ENCODE data around the gene SCUBE1. TPM values are rescaled to one million over a fixed set of nuclear protein-coding genes. Genes with fewer than 3 reads are reported as not detected.

The SCUBE1 gene
- total and polyA plus RNA-seq, 2 experiments from 2014 or later: 0.81 to 3.2 TPM

DNA sequence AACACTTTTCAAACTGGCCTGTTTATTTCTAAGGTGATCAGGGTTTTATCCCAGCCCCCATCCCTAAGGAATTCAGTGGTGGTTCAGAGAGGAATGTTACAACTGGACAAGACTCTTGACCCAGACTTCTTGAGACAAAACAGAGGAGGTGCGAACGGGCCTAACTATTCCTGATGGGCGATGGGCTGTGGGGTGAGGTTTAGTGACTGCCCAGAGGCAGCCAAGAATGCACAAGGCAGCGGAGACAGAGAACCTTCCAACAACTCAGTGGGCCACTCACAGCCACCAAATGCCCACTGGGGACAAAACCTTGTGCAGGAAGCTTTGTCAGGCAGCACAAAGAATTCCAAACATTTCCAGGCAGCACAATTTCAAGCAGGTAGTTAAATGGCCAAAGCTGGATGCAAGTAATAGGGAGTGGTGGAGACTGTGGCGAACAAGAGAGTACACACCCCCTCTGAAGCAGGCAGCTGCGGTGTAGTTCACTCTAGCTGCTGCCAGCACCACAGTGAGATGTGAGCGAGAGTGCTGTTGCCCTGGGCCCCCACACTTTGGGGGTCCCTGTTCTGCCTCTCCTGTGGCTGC is 29.2 kb downstream of the SCUBE1 start:
- Histone ChIP-seq H2AFZ (no peak overlapping the region), H3K4me1 (ENCODE audit: insufficient read depth) (no peaks in the 10 kb centered on the region), H4K20me1 (replicated peaks; ENCODE audit: insufficient read depth) (no peaks in the 10 kb centered on the region), H3K36me3 (ENCODE audit: insufficient read depth) (no peaks in the 10 kb centered on the region), H3K27me3 (ENCODE audit: insufficient read depth) (no peaks in the 10 kb centered on the region), H3K4me3 (no peak overlapping the region), H3K27ac (ENCODE audit: low read depth) (no peak overlapping the region), H3K79me2 (replicated peaks; ENCODE audit: insufficient read depth) (no peaks in the 10 kb centered on the region), H3K9me2 (ENCODE audit: insufficient read depth) (no peaks in the 10 kb centered on the region), H3K4me2 (no peak overlapping the region), H3F3A (replicated peaks; ENCODE audit: low read depth) (no peaks in the 10 kb centered on the region)
- Mint-ChIP-seq H3K4me3 (no peak overlapping the region), H3K27ac (no peak overlapping the region), H3K9me3 (no peaks in the 10 kb centered on the region), H3K4me1 (peaks cover 13% of the 10 kb centered on the region; the same call in 2 of the 3 replicates), H3K27me3 (ENCODE audit: insufficient read depth, low read depth, poor library complexity) (no peaks in the 10 kb centered on the region), H3K36me3 (ENCODE audit: low read depth) (no peaks in the 10 kb centered on the region)
- ATAC-seq (no peak), DNase-seq (ENCODE audit: low spot score) (peak; percentile 27)
- TF ChIP-seq EZH2 (IDR thresholded peaks at IDR 0.05; ENCODE audit: low read depth, unreplicated experiment) (no peak), NANOG (IDR thresholded peaks at IDR 0.05; ENCODE audit: borderline replicate concordance) (no peak), ZNF331 (CRISPR knock-in tag; IDR thresholded peaks at IDR 0.05; ENCODE audit: low read depth) (no peak), POLR2AphosphoS5 (IDR thresholded peaks at IDR 0.05; ENCODE audit: low read depth) (no peak), JUNB (IDR thresholded peaks at IDR 0.05; ENCODE audit: unreplicated experiment) (no peak)

- no peaks in the 10 kb centered on the region for H3K36me3 ChIP-seq (ENCODE audit: insufficient read depth)
- no peaks in the 10 kb centered on the region for H3K9me2 ChIP-seq (ENCODE audit: insufficient read depth)
- H3K27me3 ChIP-seq (ENCODE audit: insufficient read depth): no peaks in the 10 kb centered on the region
- no peak overlapping the region for H3K4me3 Mint-ChIP-seq
- no peaks in the 10 kb centered on the region for H3K27me3 Mint-ChIP-seq (ENCODE audit: insufficient read depth, low read depth, poor library complexity)
- no peak overlapping the region for H3K27ac Mint-ChIP-seq
- peaks cover 15% of the 10 kb centered on the region for H3K4me1 Mint-ChIP-seq
- no peaks in the 10 kb centered on the region for H3K36me3 Mint-ChIP-seq (ENCODE audit: low read depth)
- no peaks in the 10 kb centered on the region for H3K9me3 Mint-ChIP-seq
- DNase-seq (ENCODE audit: low spot score): no peak
- H3F3A ChIP-seq (replicated peaks; ENCODE audit: low read depth): no peaks in the 10 kb centered on the region
- no peak for ATAC-seq
- H2AFZ ChIP-seq: no peak overlapping the region
- H4K20me1 ChIP-seq (replicated peaks; ENCODE audit: insufficient read depth): no peaks in the 10 kb centered on the region
- no peak overlapping the region for H3K4me3 ChIP-seq
- no peak overlapping the region for H3K27ac ChIP-seq (ENCODE audit: low read depth)
- H3K4me1 ChIP-seq (ENCODE audit: insufficient read depth): no peaks in the 10 kb centered on the region
- no peaks in the 10 kb centered on the region for H3K79me2 ChIP-seq (replicated peaks; ENCODE audit: insufficient read depth)
- no peak overlapping the region for H3K4me2 ChIP-seq
- TF ChIP-seq ZNF462 (CRISPR knock-in tag; IDR thresholded peaks at IDR 0.05) (no peak), NANOG (IDR thresholded peaks at IDR 0.05; ENCODE audit: borderline replicate concordance) (no peak), EZH2phosphoT487 (IDR thresholded peaks at IDR 0.05; ENCODE audit: unreplicated experiment) (no peak), JUNB (IDR thresholded peaks at IDR 0.05; ENCODE audit: unreplicated experiment) (no peak), EZH2 (IDR thresholded peaks at IDR 0.05; ENCODE audit: low read depth, unreplicated experiment) (no peak), ZNF331 (CRISPR knock-in tag; IDR thresholded peaks at IDR 0.05; ENCODE audit: low read depth) (no peak), ZNF114 (CRISPR knock-in tag; IDR thresholded peaks at IDR 0.05) (no peak)
- TF ChIP-seq, protein P1, sequence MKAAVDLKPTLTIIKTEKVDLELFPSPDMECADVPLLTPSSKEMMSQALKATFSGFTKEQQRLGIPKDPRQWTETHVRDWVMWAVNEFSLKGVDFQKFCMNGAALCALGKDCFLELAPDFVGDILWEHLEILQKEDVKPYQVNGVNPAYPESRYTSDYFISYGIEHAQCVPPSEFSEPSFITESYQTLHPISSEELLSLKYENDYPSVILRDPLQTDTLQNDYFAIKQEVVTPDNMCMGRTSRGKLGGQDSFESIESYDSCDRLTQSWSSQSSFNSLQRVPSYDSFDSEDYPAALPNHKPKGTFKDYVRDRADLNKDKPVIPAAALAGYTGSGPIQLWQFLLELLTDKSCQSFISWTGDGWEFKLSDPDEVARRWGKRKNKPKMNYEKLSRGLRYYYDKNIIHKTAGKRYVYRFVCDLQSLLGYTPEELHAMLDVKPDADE (IDR thresholded peaks at IDR 0.05): no peak
- TF ChIP-seq, protein P2, sequence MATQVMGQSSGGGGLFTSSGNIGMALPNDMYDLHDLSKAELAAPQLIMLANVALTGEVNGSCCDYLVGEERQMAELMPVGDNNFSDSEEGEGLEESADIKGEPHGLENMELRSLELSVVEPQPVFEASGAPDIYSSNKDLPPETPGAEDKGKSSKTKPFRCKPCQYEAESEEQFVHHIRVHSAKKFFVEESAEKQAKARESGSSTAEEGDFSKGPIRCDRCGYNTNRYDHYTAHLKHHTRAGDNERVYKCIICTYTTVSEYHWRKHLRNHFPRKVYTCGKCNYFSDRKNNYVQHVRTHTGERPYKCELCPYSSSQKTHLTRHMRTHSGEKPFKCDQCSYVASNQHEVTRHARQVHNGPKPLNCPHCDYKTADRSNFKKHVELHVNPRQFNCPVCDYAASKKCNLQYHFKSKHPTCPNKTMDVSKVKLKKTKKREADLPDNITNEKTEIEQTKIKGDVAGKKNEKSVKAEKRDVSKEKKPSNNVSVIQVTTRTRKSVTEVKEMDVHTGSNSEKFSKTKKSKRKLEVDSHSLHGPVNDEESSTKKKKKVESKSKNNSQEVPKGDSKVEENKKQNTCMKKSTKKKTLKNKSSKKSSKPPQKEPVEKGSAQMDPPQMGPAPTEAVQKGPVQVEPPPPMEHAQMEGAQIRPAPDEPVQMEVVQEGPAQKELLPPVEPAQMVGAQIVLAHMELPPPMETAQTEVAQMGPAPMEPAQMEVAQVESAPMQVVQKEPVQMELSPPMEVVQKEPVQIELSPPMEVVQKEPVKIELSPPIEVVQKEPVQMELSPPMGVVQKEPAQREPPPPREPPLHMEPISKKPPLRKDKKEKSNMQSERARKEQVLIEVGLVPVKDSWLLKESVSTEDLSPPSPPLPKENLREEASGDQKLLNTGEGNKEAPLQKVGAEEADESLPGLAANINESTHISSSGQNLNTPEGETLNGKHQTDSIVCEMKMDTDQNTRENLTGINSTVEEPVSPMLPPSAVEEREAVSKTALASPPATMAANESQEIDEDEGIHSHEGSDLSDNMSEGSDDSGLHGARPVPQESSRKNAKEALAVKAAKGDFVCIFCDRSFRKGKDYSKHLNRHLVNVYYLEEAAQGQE (IDR thresholded peaks at IDR 0.05; ENCODE audit: unreplicated experiment): no peak
Observed at GRCh38 chr22:43313244-43313889, 29.8 kb downstream of the SCUBE1 start.
